Epithelial cell of proximal tubule (primary cell): ENCODE results near the gene YEATS4. TPM values are rescaled to one million over a fixed set of nuclear protein-coding genes. Genes with fewer than 3 reads are reported as not detected.
"Not testable (repeated sequence)": the region's sequence is repeated elsewhere in the genome, so short reads cannot be mapped to it uniquely, and the experiment has no call there.

Source experiments
- DNase-seq: peaks from one replicate; pipeline ENCODE4 v3.0.0-alpha.2; 2011; ENCODE audit warnings: low read depth
- H3K4me3 ChIP-seq: 2 replicates; pipeline ENCODE4 v1.5.1; 2011; ENCODE audit warnings: low read depth, mild to moderate bottlenecking, low read length
- total RNA-seq: library from RNA; depleted of rRNA; stranded (reverse); fragments of >200 nt; gene quantifications from 2 replicates; pipeline ENCODE4 v1.2.3, GENCODE V29; 2015
- TF ChIP-seq, protein P1 (sequence below): conservative IDR thresholded peaks from 2 replicates; pipeline ENCODE4 v1.5.1; 2012; ENCODE audit warnings: low read depth, mild to moderate bottlenecking, low read length

The YEATS4 gene
- total RNA-seq, result 38.9 and 50.6 TPM in 2 replicates

DNA sequence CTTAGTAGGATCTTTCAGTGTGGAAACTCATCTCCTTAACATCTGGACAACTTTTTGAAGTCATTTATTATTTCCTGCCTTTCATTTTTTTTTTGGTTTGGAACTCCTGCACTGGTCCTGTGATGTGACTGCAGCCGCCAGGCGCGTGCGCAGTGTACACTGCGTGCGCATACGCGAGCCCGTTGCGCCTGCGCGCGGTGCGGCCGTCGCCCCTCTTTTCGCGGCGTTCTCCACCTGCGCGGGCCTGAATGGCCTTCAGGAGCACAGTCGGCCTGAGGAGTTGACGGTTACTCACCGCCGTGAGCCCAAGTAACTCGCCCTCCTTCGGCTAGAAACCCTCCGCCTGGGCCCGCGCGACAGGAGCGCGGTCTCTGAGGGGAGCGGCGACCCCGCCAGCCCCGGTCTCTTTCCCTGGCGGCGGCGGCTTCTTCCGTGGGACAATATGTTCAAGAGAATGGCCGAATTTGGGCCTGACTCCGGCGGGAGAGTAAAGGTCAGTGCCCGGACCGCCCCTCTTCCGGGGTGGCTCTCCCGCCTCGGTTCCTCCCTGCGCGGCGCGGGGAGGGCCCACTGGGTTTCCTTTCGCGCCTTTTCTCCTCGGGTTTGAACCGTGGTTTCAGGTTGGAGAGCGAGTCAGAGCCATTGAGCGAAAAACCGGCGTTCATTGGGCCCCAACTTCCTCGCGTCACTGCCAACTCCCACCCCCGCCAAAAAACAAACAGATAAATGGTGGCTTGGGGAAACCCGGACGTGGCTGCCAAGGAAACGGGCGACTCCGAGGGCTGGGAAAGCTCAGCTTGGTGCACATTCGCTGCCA, at the start of gene YEATS4:
YEATS4 (plus strand) TSS at position 213 of the 817 bp plus-strand sequence; CDS start at position 443, 230 bp downstream.
- peak; percentile 54 for DNase-seq
- TF ChIP-seq, protein P1, sequence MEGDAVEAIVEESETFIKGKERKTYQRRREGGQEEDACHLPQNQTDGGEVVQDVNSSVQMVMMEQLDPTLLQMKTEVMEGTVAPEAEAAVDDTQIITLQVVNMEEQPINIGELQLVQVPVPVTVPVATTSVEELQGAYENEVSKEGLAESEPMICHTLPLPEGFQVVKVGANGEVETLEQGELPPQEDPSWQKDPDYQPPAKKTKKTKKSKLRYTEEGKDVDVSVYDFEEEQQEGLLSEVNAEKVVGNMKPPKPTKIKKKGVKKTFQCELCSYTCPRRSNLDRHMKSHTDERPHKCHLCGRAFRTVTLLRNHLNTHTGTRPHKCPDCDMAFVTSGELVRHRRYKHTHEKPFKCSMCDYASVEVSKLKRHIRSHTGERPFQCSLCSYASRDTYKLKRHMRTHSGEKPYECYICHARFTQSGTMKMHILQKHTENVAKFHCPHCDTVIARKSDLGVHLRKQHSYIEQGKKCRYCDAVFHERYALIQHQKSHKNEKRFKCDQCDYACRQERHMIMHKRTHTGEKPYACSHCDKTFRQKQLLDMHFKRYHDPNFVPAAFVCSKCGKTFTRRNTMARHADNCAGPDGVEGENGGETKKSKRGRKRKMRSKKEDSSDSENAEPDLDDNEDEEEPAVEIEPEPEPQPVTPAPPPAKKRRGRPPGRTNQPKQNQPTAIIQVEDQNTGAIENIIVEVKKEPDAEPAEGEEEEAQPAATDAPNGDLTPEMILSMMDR, result no peak

DNA sequence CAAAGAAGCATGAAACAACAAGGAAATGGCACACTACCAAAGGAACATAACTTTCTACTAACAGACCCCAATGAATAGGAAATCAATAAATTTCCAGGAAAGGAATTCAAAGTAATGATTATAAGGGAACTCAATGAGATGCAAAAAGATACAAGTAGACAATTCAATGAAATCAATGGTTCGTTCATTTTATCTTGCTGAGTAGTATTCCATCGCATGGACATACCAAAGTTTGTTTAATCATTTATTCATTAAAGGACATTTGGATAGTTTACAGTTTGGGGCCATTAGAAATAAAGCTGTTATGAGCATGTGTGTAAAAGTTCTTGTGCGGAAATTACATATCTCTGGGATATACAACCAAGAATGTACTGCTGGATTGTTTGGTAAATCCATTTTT, 46.3 kb upstream of the YEATS4 start:
- no peak for DNase-seq
- H3K4me3 ChIP-seq, result no peak overlapping the region
- TF ChIP-seq, protein P1, result no peak

More for the DNA sequence above, at the start of gene YEATS4:
- peak within 1 kb of the TSS; percentile 77 for H3K4me3 ChIP-seq

DNA sequence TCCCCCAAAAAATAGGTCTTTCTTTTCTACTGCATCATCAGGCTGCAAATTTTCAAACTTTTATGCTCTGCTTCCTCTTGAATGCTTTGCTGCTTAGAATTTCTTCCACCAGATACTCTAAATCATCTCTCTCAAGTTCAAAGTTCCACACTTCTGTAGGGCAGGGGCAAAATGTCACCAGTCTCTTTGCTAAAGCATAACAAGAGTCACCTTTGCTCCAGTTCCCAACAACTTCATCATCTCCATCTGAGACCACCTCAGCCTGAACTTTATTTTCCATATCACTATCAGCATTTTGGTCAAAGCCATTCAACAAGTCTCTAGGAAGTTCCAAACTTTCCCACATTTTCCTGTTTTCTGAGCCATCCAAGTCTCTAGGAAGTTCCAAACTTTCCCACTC, 42.8 kb upstream of the YEATS4 start:
- DNase-seq, H3K4me3 ChIP-seq: not testable (repeated sequence)

DNA sequence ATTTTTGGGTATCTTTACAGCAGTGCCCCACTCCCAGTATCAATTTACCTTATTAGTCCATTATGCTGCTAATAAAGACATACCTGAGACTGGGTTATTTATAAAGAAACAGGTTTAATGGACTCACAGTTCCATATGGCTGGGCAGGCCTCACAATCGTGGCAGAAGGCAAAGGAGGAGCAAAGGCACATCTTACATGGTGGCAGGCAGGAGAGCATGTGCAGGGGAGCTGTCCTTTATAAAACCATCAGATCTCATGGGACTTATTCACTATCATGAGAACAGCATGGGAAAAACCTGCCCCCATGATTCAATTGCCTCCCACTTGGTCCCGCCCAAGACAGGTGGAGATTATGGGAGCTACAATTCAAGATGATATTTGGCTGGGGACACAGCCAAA, 42.3 kb upstream of the YEATS4 start:
- not testable (repeated sequence) for H3K4me3 ChIP-seq, DNase-seq

DNA sequence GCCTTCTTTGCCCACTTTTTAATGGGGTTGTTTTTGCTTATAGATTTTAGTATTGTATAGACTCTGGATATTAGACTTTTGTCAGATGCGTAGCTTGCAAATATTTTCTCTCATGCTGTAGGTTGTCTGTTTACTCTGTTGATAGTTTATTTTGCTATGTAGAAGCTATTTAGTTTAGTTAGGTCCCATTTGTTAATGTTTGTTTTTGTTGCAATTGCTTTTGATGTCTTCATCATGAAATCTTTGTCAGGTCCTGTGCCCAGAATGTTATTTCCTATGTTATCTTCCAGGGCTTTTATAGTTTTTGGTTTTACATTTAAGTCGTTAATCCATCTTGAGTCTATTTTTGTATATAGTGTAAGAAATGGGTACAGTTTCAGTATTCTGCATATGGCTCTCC, 41.3 kb upstream of the YEATS4 start:
- TF ChIP-seq, protein P1, result no peak
- no peak overlapping the region for H3K4me3 ChIP-seq
- DNase-seq, result no peak

DNA sequence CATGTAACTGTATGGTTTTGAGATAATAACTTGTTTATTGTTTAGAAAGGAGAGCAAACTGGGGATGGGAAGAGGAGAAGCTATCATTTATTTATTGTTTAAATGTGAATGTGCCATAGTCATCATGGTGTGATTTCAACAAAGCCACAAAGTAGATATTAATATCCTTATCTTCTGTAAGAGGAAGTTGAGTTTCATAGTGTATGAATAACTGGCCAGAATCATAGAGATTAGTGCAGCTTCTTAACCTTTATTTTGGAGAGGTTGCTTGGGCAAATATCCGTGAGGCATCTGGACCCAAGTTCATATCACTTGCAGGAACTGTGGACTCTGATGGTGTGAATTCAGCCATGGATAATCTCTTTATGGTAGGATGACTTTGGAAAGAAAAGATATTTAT, 38.2 kb upstream of the YEATS4 start:
- no peak for DNase-seq
- no peak overlapping the region for H3K4me3 ChIP-seq
- TF ChIP-seq, protein P1, result no peak

DNA sequence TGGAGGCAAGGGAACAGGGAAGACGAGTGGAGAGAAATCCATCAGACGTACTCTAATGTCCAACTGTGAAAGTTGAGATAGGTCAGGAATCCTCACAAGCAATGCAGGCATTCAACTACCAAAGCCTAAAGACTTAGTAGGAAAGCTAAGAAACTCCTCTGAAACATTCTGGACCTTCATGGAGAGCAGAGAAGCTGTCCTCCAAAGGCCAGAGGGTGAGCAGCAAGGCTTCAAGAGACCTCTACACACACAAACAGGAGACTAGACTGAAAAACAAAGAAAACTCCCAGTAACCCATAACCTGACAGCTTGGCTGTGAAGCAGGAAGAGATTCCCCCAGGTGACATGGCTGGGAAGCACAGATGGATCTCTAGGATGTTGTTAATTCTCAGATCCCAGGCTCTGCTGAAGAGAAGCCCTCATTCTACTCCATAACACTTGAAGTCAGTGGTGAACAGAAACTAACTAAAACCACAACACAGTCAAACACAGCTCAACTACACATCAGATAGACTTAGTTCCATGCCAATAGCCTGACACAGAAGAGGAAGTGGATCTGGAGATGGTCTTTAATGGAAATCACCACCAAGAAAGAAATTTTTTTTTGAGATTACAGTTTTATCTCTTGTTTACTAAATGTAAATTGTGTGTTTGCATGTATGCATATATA, 34.6 kb upstream of the YEATS4 start:
- TF ChIP-seq, protein P1, result no peak
- no peak overlapping the region for H3K4me3 ChIP-seq

DNA sequence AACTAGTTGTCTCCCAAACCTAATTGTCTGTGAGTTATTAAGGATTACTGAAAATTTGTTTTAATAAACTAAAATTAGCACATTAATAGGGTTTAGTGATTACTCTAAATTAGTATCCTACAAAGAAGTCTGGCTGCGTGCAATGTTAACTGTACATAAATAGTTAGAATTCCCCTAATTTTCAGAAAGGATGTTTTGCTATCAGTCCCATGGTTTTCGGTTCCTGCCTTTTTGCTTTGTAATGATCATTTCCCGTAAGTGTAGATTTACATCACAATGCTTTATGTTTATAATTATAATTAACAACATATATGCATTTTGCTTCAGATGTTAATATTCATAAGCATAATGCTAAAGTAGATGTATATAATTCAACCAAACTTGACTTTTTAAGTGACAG, 31.1 kb upstream of the YEATS4 start:
- no peak for DNase-seq
- TF ChIP-seq, protein P1, result no peak
- no peak overlapping the region for H3K4me3 ChIP-seq

More for the DNA sequence above, 34.6 kb upstream of the YEATS4 start:
- DNase-seq, result no peak
